Measurements from ENCODE around the gene SUMO3. TPM values are rescaled to one million over a fixed set of nuclear protein-coding genes. Genes with fewer than 3 reads are reported as not detected.

Gene SUMO3
- total RNA-seq, 1 donor = 86.3 TPM

DNA sequence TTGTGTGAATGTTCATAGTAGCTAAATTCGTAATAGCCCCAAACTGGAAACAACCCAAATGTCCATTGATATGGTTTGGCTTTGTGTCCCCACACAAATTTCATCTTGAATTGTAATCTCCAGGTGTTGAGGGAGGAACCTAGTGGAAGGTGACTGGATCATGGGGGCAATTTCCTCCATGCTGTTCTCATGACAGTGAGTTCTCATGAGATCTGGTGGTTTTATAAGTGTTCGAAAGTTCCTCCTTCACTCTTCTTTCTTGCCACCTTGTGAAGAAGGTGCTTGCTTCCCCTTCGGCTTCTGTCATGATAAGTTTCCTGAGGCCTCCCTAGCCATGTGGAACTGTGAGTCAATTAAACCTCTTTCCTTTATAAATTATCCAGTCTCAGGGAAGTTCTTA, 27.5 kb downstream of the SUMO3 start:
- H3K4me1 ChIP-seq (ENCODE audit: insufficient read depth, low read length) = peaks cover 12% of the 10 kb centered on the region

DNA sequence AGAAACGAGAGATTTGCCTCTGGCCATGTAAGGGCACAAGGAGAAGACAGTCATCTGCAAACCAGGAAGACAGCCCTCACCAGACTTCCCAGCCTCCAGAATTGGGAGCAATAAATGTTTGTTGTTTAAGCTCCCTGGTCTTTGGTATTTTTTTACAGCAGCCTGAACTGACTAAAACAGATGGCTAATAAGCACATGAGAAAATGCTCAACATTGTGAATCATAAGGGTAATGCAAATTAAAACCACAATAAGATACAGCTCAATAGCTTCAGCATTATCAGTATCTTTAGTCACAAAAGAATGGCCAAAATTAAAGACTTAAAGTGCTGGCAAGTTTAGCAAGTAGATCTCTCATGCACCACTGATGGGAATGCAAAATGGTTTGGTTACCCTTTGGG, 28.0 kb downstream of the SUMO3 start:
- no peak overlapping the region for H3K4me3 ChIP-seq (ENCODE audit: low read length)
- no peaks in the 10 kb centered on the region for H3K9me3 ChIP-seq (ENCODE audit: low read depth, low read length)
- no peaks in the 10 kb centered on the region for H3K27me3 ChIP-seq (ENCODE audit: insufficient read depth, low read length)
- H3K4me1 ChIP-seq (ENCODE audit: insufficient read depth, low read length) = peaks cover 12% of the 10 kb centered on the region

More for the DNA sequence above, 27.5 kb downstream of the SUMO3 start:
- Histone ChIP-seq H3K9me3 (ENCODE audit: low read depth, low read length) (no peaks in the 10 kb centered on the region), H3K27me3 (ENCODE audit: insufficient read depth, low read length) (no peaks in the 10 kb centered on the region), H3K4me3 (ENCODE audit: low read length) (no peak overlapping the region)

DNA sequence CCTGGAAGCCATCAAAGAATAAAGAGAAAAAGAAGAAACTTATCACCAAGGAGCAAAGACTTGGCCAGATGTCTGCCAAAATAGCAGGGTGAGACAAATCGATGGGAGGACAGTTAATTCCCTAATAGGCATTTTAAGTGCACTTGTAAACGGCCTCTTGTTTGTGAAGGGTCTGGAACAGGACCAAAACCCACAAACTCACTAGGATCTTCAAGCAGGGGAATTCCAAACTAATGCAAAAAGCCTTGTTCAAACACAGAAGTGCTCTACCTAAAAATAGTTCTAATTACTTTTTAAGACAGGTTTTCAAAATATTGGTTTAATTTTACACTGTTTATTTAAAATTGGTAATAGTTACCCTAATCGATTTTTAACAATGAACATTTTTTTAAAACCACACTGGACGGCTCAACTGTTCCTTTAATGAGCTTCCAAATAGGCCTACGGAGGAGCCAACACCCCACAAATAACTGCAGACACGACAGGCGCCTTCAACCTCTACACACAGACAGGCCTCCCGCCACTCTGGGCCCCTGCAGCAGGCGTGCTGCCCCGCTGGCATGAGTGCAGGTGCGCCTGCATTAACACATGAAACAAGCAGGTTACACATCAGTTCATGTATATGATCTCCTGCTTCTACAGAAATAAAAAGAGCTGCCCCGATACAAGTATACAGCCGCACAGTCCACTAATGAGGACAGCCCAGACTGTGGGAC, 32.1 kb downstream of the SUMO3 start:
- no peak overlapping the region for H3K4me3 ChIP-seq (ENCODE audit: low read length)
- H3K27me3 ChIP-seq (ENCODE audit: insufficient read depth, low read length) = no peaks in the 10 kb centered on the region

DNA sequence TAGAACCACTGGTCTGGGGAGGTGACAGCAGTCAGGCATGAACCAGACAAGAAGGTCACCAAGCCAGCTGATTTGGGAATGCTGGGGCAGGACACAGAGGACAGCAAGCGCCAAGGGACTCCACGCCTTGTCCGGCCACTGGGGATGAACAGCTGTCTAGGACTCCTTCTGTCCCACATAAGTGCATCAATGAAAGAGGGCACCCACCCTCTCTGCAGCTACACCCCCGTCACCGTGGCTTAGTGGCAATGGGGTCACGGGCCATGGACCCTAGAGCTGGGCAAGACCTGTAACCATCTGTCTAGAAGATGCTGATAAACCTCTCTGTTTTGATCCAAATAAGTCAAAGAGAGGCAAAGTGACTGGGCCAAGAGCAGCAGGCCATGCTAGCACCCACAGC, 33.1 kb downstream of the SUMO3 start:
- Histone ChIP-seq H3K4me1 (ENCODE audit: insufficient read depth, low read length) (peaks cover 4% of the 10 kb centered on the region), H3K9me3 (ENCODE audit: low read depth, low read length) (no peaks in the 10 kb centered on the region), H3K4me3 (ENCODE audit: low read length) (no peak overlapping the region), H3K27me3 (ENCODE audit: insufficient read depth, low read length) (no peaks in the 10 kb centered on the region)

More for the DNA sequence above, 32.1 kb downstream of the SUMO3 start:
- Histone ChIP-seq H3K4me1 (ENCODE audit: insufficient read depth, low read length) (peaks cover 5% of the 10 kb centered on the region), H3K9me3 (ENCODE audit: low read depth, low read length) (no peaks in the 10 kb centered on the region)

DNA sequence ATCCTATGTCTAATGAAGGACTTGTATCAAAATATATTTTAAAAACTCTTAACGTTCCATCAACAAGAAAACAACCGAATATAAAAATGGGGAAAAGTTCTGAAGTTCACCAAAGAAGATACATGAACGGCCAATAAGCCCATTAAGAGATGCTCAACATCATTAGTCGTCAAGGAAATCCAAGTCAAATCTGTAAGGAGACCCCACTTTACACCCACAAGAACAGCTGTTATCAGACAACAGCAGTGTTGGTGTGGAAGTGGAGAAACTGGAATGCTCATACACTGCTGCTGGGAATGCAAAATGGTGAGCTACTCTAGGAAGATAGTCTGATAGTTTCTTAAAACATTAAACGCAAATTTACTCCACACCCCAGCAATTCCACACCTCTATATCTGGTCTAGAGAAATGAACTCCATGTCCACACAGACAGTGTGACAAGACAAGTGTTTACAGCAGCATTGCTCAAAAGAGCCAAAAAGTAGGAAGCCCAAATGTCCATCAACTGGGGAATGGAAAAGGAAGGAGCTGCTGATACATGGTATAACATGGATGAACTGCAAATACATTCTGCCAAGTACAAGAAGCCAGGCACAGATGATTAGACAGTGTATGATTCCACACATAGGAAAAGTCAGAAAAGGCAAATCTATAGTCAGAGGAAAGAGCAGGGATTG, 34.7 kb downstream of the SUMO3 start:
- H3K9me3 ChIP-seq (ENCODE audit: low read depth, low read length) = no peaks in the 10 kb centered on the region

DNA sequence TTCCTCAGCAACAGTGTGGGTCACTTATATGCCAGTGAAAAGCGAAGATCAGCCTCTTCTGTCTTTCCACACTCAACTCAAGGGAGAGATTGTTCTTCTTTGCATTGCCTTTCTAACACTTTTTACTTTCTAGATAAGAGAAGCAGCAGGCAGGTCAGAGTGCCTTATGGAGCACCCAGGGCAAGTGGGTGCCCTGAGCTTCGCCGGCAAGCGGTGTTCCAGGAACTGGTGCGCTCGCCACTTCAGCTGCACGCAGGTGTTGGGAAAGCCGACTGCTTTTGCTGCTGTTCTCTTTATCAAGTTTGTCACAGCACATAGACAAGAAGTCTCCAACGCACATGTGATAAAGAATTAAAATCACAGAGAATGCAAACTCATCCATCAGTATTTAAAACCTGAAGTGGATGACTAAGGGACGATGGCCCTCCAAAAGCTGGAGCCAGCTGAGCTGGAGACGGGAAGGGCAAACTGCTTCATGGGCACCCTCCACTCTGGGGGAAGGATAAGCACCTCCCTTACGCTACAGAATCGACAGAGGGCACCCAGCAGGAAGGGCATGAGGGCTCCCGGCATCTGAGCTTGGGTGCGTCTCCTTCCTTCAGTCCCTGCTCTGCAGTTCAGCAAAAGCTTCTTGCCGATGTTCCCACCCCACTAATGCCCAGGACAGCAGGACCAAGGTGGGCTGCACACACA, 36.9 kb downstream of the SUMO3 start:
- H3K9me3 ChIP-seq (ENCODE audit: low read depth, low read length) = no peaks in the 10 kb centered on the region
- H3K27me3 ChIP-seq (ENCODE audit: insufficient read depth, low read length) = no peaks in the 10 kb centered on the region
- H3K4me1 ChIP-seq (ENCODE audit: insufficient read depth, low read length) = no peaks in the 10 kb centered on the region
- H3K4me3 ChIP-seq (ENCODE audit: low read length) = no peak overlapping the region

More for the DNA sequence above, 34.7 kb downstream of the SUMO3 start:
- H3K4me3 ChIP-seq (ENCODE audit: low read length) = no peak overlapping the region
- H3K27me3 ChIP-seq (ENCODE audit: insufficient read depth, low read length) = no peaks in the 10 kb centered on the region
- no peaks in the 10 kb centered on the region for H3K4me1 ChIP-seq (ENCODE audit: insufficient read depth, low read length)

DNA sequence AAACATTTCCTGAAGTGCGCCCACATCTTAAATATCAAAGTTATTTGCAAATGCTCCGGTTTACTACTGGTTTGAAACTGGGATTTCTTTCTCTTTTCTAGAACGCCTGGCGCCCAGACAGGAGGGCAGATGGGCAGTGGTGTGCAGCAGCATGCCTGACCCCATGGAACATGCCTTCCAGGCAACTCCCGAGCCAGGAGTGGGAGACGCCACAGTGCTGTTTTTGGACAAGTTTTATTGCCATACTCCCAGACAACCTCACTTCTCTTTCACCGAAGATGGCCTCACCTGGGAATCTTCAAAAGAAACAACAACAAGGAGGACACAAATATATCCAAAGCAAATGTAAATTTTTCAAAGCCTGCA, 37.7 kb downstream of the SUMO3 start:
- Histone ChIP-seq H3K9me3 (ENCODE audit: low read depth, low read length) (no peaks in the 10 kb centered on the region), H3K4me3 (ENCODE audit: low read length) (no peak overlapping the region), H3K27me3 (ENCODE audit: insufficient read depth, low read length) (no peaks in the 10 kb centered on the region), H3K4me1 (ENCODE audit: insufficient read depth, low read length) (no peaks in the 10 kb centered on the region)

DNA sequence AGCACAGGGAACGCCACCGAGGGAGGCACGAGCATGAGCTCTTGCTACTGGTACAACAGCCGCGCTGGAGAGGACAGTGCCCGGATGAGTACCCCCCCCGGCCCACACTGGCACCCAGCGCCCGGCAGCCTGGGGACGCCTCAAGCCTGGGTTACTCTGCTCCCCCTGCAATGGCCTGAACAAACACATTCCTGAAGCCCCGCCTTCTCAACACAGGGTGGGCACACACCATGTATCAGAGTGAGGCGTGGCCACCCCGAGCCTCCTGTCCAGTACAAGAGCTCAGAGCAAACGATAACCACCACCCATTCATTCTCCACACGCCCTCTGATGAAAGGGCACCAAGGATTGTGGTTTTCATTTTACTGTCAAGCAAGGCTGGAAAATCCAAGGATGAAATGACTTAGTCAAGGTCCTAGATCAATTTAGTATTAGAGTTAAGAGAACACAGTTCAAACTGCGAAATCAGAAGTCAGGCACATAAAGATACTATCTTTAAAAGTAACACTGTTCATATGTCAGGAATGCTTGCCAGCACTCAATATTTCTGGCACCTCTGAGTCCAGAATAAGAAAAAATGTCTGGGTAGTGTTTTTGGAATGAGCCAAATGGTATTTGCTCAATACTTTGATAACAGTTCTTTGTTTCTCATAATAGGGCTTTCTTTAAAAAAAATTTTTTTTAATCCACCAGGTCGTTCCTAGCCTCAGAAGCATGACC, 38.3 kb downstream of the SUMO3 start:
- Histone ChIP-seq H3K4me1 (ENCODE audit: insufficient read depth, low read length) (no peaks in the 10 kb centered on the region), H3K9me3 (ENCODE audit: low read depth, low read length) (no peaks in the 10 kb centered on the region)

DNA sequence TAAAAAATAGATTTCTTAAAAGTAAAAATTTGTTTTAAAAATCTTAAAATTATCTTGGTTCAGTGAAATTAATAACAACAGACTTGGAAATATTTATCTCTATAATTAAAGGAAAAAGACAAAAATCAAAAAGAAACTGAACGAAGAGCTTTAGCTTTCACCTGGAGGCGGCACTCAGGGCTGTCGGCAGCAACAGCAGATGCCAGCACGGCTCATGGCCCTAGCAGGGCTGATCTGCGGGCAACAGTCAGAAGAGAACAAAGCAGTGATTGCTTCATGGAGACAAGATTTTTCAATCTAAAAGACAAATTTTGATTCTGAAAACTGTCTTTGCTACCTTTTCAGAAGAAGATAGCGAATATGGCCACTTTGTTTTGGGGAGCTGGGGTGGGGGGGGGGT, 38.9 kb downstream of the SUMO3 start:
- Histone ChIP-seq H3K4me3 (ENCODE audit: low read length) (no peak overlapping the region), H3K4me1 (ENCODE audit: insufficient read depth, low read length) (no peaks in the 10 kb centered on the region), H3K9me3 (ENCODE audit: low read depth, low read length) (no peaks in the 10 kb centered on the region), H3K27me3 (ENCODE audit: insufficient read depth, low read length) (no peaks in the 10 kb centered on the region)

More for the DNA sequence above, 38.3 kb downstream of the SUMO3 start:
- no peaks in the 10 kb centered on the region for H3K27me3 ChIP-seq (ENCODE audit: insufficient read depth, low read length)
- H3K4me3 ChIP-seq (ENCODE audit: low read length) = no peak overlapping the region

DNA sequence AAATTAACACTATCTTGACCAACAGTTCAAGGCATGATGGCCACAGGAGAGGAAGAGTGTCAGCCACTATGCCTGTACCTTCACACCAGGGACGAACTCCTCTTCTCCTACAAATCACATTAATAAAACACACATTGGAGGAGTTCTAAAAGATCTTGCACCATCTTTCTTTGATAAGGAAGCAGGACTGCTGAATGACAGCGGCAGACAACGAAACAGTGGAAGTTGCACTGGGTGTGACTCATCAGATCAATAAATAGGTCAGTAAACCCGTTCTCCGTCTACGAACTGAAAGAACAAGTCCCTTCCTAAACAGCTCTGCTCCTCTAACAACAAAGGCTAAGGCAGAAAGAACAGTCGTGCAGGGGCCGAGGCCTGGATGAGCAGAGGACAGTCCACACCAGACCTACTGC, 39.4 kb downstream of the SUMO3 start:
- Histone ChIP-seq H3K4me1 (ENCODE audit: insufficient read depth, low read length) (no peaks in the 10 kb centered on the region), H3K27me3 (ENCODE audit: insufficient read depth, low read length) (no peaks in the 10 kb centered on the region), H3K4me3 (ENCODE audit: low read length) (no peak overlapping the region), H3K9me3 (ENCODE audit: low read depth, low read length) (no peaks in the 10 kb centered on the region)

DNA sequence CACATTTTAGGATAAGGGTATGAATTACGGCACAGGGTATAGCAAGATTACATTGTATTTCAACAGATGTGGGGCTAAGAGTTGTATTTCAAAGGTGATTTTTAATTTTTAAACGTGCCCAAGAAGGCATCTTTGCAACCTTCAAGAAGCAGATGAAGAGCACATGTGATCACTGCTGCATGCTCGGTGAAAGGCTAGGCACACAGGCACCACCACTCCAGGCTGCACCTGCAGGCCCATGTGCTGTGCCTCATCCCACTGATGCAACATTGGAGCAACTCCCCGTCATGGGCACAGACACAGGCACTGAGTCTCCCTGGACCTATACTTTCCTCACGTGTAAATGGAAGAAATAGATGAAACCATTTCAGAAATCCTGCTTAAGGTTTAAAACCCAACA, 39.8 kb downstream of the SUMO3 start:
- no peaks in the 10 kb centered on the region for H3K4me1 ChIP-seq (ENCODE audit: insufficient read depth, low read length)
- no peaks in the 10 kb centered on the region for H3K9me3 ChIP-seq (ENCODE audit: low read depth, low read length)

DNA sequence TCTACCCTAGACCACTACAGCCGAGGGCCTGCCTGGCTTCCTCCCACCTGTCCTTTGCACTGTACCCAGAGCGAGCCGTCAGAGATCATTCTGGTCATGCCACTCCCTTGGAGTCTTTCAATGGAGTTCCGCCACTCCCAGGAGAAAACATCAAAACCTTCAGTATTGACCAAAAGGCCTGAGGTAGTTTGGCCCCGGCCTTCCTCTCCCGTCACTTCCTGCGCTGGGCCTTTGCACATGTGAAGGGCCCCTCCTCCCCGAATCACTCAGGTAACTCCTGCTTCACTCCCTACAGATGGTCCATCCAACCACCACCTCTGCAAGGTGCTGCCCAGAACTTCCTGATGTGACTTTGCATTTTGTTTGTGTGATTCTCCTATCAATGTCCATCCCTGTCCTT, 42.9 kb downstream of the SUMO3 start:
- Histone ChIP-seq H3K27me3 (ENCODE audit: insufficient read depth, low read length) (no peaks in the 10 kb centered on the region), H3K4me3 (ENCODE audit: low read length) (no peak overlapping the region), H3K9me3 (ENCODE audit: low read depth, low read length) (no peaks in the 10 kb centered on the region), H3K4me1 (ENCODE audit: insufficient read depth, low read length) (no peaks in the 10 kb centered on the region)

More for the DNA sequence above, 39.8 kb downstream of the SUMO3 start:
- Histone ChIP-seq H3K27me3 (ENCODE audit: insufficient read depth, low read length) (no peaks in the 10 kb centered on the region), H3K4me3 (ENCODE audit: low read length) (no peak overlapping the region)

DNA sequence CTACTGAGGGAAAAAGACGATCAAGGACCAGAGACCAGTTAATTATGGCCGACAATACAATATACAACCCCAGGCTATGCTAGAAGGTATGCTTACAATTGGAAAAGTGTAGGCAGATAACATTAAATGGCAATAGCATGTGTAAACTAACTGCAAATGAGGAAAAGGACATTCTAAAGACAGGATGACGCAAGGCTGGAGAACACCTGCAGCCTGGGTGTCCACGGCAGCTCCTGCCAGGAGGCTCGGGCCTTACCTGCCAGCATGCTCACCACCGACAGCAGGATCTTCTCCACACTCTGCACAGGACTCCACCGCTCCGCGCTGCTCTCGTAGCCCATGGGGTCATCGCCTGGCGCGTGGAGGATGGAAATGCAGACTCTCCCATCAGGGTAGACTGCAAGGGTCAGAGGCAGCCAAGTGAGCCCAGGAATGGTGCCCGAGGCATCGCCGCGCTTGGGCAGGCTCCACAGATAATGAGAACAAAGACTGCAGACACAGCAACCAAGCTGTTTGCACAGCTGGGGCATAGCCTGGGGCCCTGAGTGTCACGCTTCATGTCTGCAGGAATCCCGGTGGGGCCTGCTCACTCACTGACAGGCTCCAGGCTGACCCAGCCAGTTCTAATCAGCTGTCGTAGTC, 44.5 kb downstream of the SUMO3 start:
- no peaks in the 10 kb centered on the region for H3K9me3 ChIP-seq (ENCODE audit: low read depth, low read length)
- H3K4me1 ChIP-seq (ENCODE audit: insufficient read depth, low read length) = no peaks in the 10 kb centered on the region
- H3K4me3 ChIP-seq (ENCODE audit: low read length) = no peak overlapping the region
- no peaks in the 10 kb centered on the region for H3K27me3 ChIP-seq (ENCODE audit: insufficient read depth, low read length)

DNA sequence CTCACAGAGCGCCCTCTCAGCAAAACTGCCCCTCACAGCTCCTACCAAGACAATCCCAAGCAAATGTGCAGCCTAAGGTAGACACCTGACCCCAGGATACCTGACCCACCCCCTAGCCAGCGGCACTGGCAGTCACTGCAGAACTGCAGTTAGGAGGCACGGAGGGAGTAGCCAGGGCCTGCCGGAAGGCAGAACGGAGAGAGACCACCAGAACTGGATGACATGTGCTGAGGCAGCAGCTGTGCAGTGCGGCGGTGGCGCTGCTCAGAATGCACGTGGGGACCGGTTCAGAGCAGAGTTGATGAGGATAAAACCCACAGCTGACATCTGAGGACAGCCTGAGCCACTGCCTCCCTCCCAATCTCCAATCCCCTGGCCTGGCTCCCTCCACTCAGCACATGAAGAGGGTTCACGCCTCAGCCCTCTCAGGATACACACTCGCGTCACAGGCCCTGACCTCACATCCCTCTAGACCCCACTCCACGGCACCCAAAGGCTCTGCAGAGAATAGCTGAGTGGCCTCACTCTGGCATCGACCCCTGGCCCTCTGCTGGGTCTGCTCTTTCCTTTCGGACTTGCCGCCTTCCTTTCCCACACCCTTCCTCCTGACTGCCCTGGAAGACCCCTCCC, 45.9 kb downstream of the SUMO3 start:
- Histone ChIP-seq H3K4me3 (ENCODE audit: low read length) (no peak overlapping the region), H3K9me3 (ENCODE audit: low read depth, low read length) (no peaks in the 10 kb centered on the region), H3K27me3 (ENCODE audit: insufficient read depth, low read length) (no peaks in the 10 kb centered on the region), H3K4me1 (ENCODE audit: insufficient read depth, low read length) (no peaks in the 10 kb centered on the region)

All from mononuclear cell (primary cell).